SK-N-SH (cell line): ENCODE results near the gene PIP5K1B.

Experiments used
- CTCF ChIP-seq: fragments of 200-600 bp; sonication (generic); IDR thresholded peaks from 2 replicates; pipeline ENCODE4 v1.6.1; 2017; ENCODE audit warnings: antibody characterized with exemption, mild to moderate bottlenecking, moderate library complexity
- ELF1 ChIP-seq: IDR thresholded peaks from 2 replicates; pipeline ENCODE4 v1.4.0; 2012
- FOXJ3 ChIP-seq: sonication (generic); formaldehyde crosslinking; IDR thresholded peaks from 2 replicates; pipeline ENCODE4 v1.5.1; 2020; ENCODE audit warnings: mild to moderate bottlenecking, missing genetic modification reagents
- NFIC ChIP-seq: IDR thresholded peaks from 2 replicates; pipeline ENCODE4 v1.4.0; 2012; ENCODE audit warnings: borderline replicate concordance
- PBX3 ChIP-seq: IDR thresholded peaks from 2 replicates; pipeline ENCODE4; 2012
- POLR2AphosphoS5 ChIP-seq: IDR thresholded peaks from 2 replicates; pipeline ENCODE4 v1.6.1; 2012; ENCODE audit warnings: low read depth, low read length
- RCOR1 ChIP-seq: fragments of 150-350 bp; IDR thresholded peaks from 2 replicates; pipeline ENCODE4 v1.6.1; 2017; ENCODE audit warnings: antibody characterized with exemption, low read length
- REST ChIP-seq: IDR thresholded peaks from 2 replicates; pipeline ENCODE4 v1.6.1; 2012; ENCODE audit warnings: mild to moderate bottlenecking, low read depth, low read length, moderate library complexity
- SIN3A ChIP-seq: IDR thresholded peaks from 2 replicates; pipeline ENCODE4 v1.6.1; 2012; ENCODE audit warnings: low read depth, mild to moderate bottlenecking, low read length, moderate library complexity, borderline replicate concordance
- SMC3 ChIP-seq: IDR thresholded peaks from 2 replicates; pipeline ENCODE4 v1.6.1; 2012; ENCODE audit warnings: low read depth, low read length, improper control_type of control experiment
- YY1 ChIP-seq: IDR thresholded peaks from 2 replicates; pipeline ENCODE4 v1.4.0; 2012; ENCODE audit warnings: low read depth, mild to moderate bottlenecking
- ZBTB33 ChIP-seq: IDR thresholded peaks from 2 replicates; pipeline ENCODE4 v1.4.0; 2012; ENCODE audit warnings: low read depth, borderline replicate concordance

GRCh38 chr9:68703672-68704071 lies 1.4 kb upstream of the PIP5K1B start:
- no peak for TF ChIP-seq CTCF
- TF ChIP-seq FOXJ3 (CRISPR knock-in tag), result no peak
- TF ChIP-seq ELF1, result no peak
- TF ChIP-seq ZBTB33, result no peak
- no peak for TF ChIP-seq SIN3A
- no peak for TF ChIP-seq POLR2AphosphoS5
- TF ChIP-seq RCOR1, result no peak
- no peak for TF ChIP-seq NFIC
- no peak for TF ChIP-seq YY1
- no peak for TF ChIP-seq REST
- TF ChIP-seq SMC3, result no peak
- no peak for TF ChIP-seq PBX3
